Thyroid gland (tissue), 4 donors: ENCODE data around the gene PINLYP. TPM values are rescaled to one million over a fixed set of nuclear protein-coding genes. Genes with fewer than 3 reads are reported as not detected.
"Not testable (repeated sequence)": the region's sequence is repeated elsewhere in the genome, so short reads cannot be mapped to it uniquely, and the experiment has no call there.

Source experiments
- DNase-seq, 2 donors: peaks; one replicate each; pipeline ENCODE4 v3.0.0-alpha.2; 2019
- H3K27ac ChIP-seq, 3 donors: fragments of 200-600 bp; sonication (generic); 1 replicate in 2 of 3; 2 replicates in 1 of 3; pipeline ENCODE4 v1.5.1; 2016 to 2019; ENCODE audit warnings: mild to moderate bottlenecking in 1 of 3, moderate library complexity in 1 of 3
- H3K27me3 ChIP-seq: fragments of 200-600 bp; sonication (generic); one replicate; pipeline ENCODE4 v1.5.1; 2019
- H3K36me3 ChIP-seq, 2 donors: fragments of 200-600 bp; sonication (generic); one replicate each; pipeline ENCODE4 v1.5.1; 2016 to 2019
- H3K4me1 ChIP-seq, 2 donors: fragments of 200-600 bp; sonication (generic); one replicate each; pipeline ENCODE4 v1.5.1; 2017 to 2019
- H3K4me3 ChIP-seq, 3 donors: fragments of 200-600 bp; sonication (generic); replicated peaks in 1 of 3; 1 replicate in 2 of 3; 2 replicates in 1 of 3; pipeline ENCODE4 v1.5.1; 2016; ENCODE audit warnings: mild to moderate bottlenecking in 1 of 3
- H3K9me3 ChIP-seq: fragments of 200-600 bp; sonication (generic); one replicate; pipeline ENCODE4 v1.5.1; 2017
- POLR2A ChIP-seq, 2 donors: fragments of 450-650 bp; IDR thresholded peaks; one replicate each; pipeline ENCODE4 v1.6.1; 2017; ENCODE audit warnings: antibody characterized with exemption in 2 of 2, mild to moderate bottlenecking in 2 of 2, moderate library complexity in 1 of 2
- WGBS, 2 donors: methylation state at CpG; one replicate each; pipeline ENCODE4 v1.1.5; 2017; 5-methylcytosine and 5-hydroxymethylcytosine counted together
- intact Hi-C: fragments of 100-400 bp; cut with DNase I; formaldehyde crosslinking; loops from one replicate; pipeline ENCODE4 v1.15.1; 2023
- total RNA-seq, 4 donors: library from RNA; depleted of rRNA; stranded (reverse); fragments of >200 nt; gene quantifications; one replicate each; pipeline ENCODE4 v1.2.3, GENCODE V29; 2016
- TF ChIP-seq, protein P1 (sequence below), 6 experiments: fragments of 200-600 bp in 3 of 6; fragments of 450-650 bp in 3 of 6; sonication (generic) in 3 of 6; IDR thresholded peaks; one replicate each; pipeline ENCODE4 v1.5.1; 2016 to 2019; ENCODE audit warnings: antibody characterized with exemption in 6 of 6, mild to moderate bottlenecking in 2 of 6, inconsistent platforms in 1 of 6, moderate library complexity in 1 of 6

PINLYP gene
- total RNA-seq, 4 donors from 2014 or later, result 11.8 to 19.3 (median 13.2) TPM

- Histone ChIP-seq H3K27me3 (no peaks in the 10 kb centered on the region), H3K27ac (no peak overlapping the region), H3K4me1 (no peaks in the 10 kb centered on the region), H3K9me3 (no peaks in the 10 kb centered on the region), H3K4me3 (no peak overlapping the region), H3K36me3 (peaks cover 35 to 37% of the 10 kb centered on the region in 2 donors)
- no peak for TF ChIP-seq POLR2A (IDR thresholded peaks at IDR 0.05)
- no peak for DNase-seq
- WGBS, 2 donors, result 97 to 98% methylated on average over 9 of the region's 9 CpGs
- intact Hi-C loops, result no loop called here
Observed at GRCh38 chr19:43544077-43544476, 31.5 kb upstream of the PINLYP start.

GRCh38 chr19:43545276-43545675 is 30.3 kb upstream of the PINLYP start:
- no peak for TF ChIP-seq POLR2A (IDR thresholded peaks at IDR 0.05)
- TF ChIP-seq, protein P1, sequence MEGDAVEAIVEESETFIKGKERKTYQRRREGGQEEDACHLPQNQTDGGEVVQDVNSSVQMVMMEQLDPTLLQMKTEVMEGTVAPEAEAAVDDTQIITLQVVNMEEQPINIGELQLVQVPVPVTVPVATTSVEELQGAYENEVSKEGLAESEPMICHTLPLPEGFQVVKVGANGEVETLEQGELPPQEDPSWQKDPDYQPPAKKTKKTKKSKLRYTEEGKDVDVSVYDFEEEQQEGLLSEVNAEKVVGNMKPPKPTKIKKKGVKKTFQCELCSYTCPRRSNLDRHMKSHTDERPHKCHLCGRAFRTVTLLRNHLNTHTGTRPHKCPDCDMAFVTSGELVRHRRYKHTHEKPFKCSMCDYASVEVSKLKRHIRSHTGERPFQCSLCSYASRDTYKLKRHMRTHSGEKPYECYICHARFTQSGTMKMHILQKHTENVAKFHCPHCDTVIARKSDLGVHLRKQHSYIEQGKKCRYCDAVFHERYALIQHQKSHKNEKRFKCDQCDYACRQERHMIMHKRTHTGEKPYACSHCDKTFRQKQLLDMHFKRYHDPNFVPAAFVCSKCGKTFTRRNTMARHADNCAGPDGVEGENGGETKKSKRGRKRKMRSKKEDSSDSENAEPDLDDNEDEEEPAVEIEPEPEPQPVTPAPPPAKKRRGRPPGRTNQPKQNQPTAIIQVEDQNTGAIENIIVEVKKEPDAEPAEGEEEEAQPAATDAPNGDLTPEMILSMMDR (IDR thresholded peaks at IDR 0.05), result no peak
- Histone ChIP-seq H3K9me3 (no peaks in the 10 kb centered on the region), H3K4me3 (no peak overlapping the region), H3K27ac (no peak overlapping the region), H3K36me3 (peaks cover 28 to 38% of the 10 kb centered on the region in 2 donors), H3K4me1 (no peaks in the 10 kb centered on the region), H3K27me3 (no peaks in the 10 kb centered on the region)
- 92 to 94% methylated on average over 5 of the region's 5 CpGs for WGBS, 2 donors
- intact Hi-C loops, result no loop called here
- no peak for DNase-seq

DNA sequence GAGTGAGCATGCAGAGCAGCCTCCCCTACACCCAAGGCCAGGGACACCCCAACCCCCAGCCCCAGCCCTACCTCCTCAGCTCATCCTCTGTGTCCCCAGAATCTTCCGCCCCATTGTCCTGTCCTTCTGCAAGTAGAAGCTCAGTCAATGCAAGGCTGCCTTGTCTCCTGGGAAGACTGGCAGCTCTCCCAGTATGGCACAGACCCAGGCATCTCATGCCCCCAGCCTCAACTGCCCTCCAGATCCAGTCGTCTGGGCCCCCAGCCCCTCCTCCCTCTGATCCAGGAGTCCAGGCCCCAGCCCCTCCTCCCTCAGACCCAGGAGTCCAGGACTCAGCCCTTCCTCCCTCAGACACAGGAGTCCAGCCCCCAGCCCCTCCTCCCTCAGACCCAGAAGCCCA is 29.6 kb upstream of the PINLYP start:
- Histone ChIP-seq H3K9me3 (no peaks in the 10 kb centered on the region), H3K27me3 (no peaks in the 10 kb centered on the region), H3K4me1 (no peaks in the 10 kb centered on the region), H3K36me3 (peaks cover 28 to 45% of the 10 kb centered on the region in 2 donors), H3K27ac (no peak overlapping the region), H3K4me3 (no peak overlapping the region)
- TF ChIP-seq POLR2A (IDR thresholded peaks at IDR 0.05), result no peak
- TF ChIP-seq, protein P1 (IDR thresholded peaks at IDR 0.05), result no peak
- intact Hi-C loops, result no loop called here
- 67 to 78% methylated on average over 2 of the region's 2 CpGs for WGBS, 2 donors
- DNase-seq, result no peak

- TF ChIP-seq, protein P1 (IDR thresholded peaks at IDR 0.05), result no peak
- no peak for TF ChIP-seq POLR2A (IDR thresholded peaks at IDR 0.05)
- WGBS, 2 donors, result 88 to 100% methylated on average over 2 to 3 of the region's 3 CpGs
- no peak for DNase-seq
- Histone ChIP-seq H3K4me1 (no peaks in the 10 kb centered on the region), H3K36me3 (peaks cover 31 to 51% of the 10 kb centered on the region in 2 donors), H3K4me3 (no peak overlapping the region), H3K27me3 (no peaks in the 10 kb centered on the region), H3K27ac (no peak overlapping the region), H3K9me3 (no peaks in the 10 kb centered on the region)
- intact Hi-C loops, result no loop called here
Observed at GRCh38 chr19:43546581-43546980, 29.0 kb upstream of the PINLYP start.

DNA sequence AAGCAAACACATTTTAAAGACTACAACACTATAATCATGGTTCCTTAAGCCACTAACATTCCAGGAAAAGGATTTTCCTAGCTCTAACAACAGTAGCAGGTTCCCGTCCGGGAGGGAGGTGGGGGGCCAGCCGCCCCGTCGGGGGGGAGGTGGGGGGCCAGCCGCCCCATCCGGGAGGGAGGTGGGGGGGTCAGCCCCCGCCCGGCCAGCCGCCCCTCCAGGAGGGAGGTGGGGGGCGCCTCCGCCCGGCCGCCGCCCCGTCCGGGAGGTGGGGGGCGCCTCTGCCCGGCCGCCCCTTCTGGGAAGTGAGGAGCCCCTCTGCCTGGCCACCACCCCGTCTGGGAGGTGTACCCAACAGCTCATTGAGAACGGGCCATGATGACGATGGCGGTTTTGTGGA is 27.7 kb upstream of the PINLYP start:
- H3K4me1 ChIP-seq, H3K27ac ChIP-seq, DNase-seq, H3K27me3 ChIP-seq, H3K9me3 ChIP-seq, H3K4me3 ChIP-seq, intact Hi-C loops: not testable (repeated sequence)
- peaks cover 35 to 45% of the 10 kb centered on the region in 2 donors for H3K36me3 ChIP-seq
- 86% methylated on average over 5 of the region's 24 CpGs; no CpG with 5 or more reads in 1 of the 2 donors for WGBS, 2 donors

GRCh38 chr19:43548706-43549105 is 26.9 kb upstream of the PINLYP start:
- no peaks in the 10 kb centered on the region for H3K9me3 ChIP-seq
- DNase-seq, result no peak
- no peak overlapping the region for H3K4me3 ChIP-seq
- H3K4me1 ChIP-seq, result no peaks in the 10 kb centered on the region
- peaks cover 32 to 37% of the 10 kb centered on the region in 2 donors for H3K36me3 ChIP-seq
- H3K27ac ChIP-seq, result no peak overlapping the region
- no peaks in the 10 kb centered on the region for H3K27me3 ChIP-seq
- WGBS, 2 donors, result 87 to 95% methylated on average over 2 of the region's 2 CpGs
- intact Hi-C loops, result no loop called here
- no peak for TF ChIP-seq POLR2A (IDR thresholded peaks at IDR 0.05)
- TF ChIP-seq, protein P1 (IDR thresholded peaks at IDR 0.05), result no peak
